ENCODE measurements around the gene PAM16.

Gene PAM16

DNA sequence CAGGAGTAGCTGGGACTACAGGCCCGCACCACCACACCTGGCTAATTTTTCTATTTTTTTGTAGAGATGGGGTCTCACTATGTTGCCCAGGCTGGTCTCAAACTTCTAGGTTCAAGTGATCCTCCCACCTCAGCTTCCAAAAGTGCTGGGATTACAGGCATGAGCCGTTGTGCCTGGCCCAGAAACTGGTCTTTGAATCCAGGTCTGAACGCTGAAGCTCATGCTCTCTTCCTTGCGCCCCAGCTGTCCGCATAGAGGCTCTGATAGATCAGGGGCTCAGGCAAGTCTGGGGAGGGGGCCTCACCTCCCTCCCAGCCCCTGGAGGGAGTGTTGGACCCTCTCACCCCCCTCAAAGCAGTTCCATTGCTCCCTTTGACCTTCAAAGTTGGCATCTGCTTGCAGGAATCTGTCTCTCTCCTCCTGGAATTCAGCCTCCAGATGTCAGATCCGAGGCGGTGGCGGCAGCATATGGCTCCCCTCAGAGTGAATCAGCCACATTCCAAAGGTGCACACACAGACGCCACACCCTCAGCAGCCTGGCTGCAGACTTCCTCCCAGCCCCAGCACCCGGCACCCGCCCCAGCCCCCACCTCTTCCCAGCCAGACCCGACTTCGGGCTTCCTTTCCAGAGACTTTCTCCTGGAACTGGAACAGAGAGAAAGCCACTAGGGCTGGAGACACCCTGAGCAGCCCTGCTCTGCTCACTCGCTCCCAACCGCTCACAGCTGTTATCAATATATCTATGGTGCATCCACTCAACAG is 52.2 kb downstream of the PAM16 start (continued):
- TF ChIP-seq KLF1 (tag by site-specific recombination; IDR thresholded peaks at IDR 0.05) (peak; percentile 82), ZBTB17 (tag by site-specific recombination; IDR thresholded peaks at IDR 0.05) (peak; percentile 66), ZBTB1 (tag by site-specific recombination; IDR thresholded peaks at IDR 0.05) (no peak), OSR2 (tag by site-specific recombination; IDR thresholded peaks at IDR 0.05) (peak; percentile 56), KLF7 (tag by site-specific recombination; IDR thresholded peaks at IDR 0.05; ENCODE audit: borderline replicate concordance) (no peak), HOXC10 (CRISPR knock-in tag; IDR thresholded peaks at IDR 0.05) (no peak), INSM2 (tag by site-specific recombination; IDR thresholded peaks at IDR 0.05) (no peak), KLF17 (tag by site-specific recombination; IDR thresholded peaks at IDR 0.05) (0 out of 2 replicates have a peak, but pooled peaks have one; percentile 37), ZNF350 (tag by site-specific recombination; IDR thresholded peaks at IDR 0.05) (no peak), SALL2 (tag by site-specific recombination; IDR thresholded peaks at IDR 0.05; ENCODE audit: borderline replicate concordance) (no peak), ZFP3 (tag by site-specific recombination; IDR thresholded peaks at IDR 0.05; ENCODE audit: low read depth) (no peak), WT1 (tag by site-specific recombination; IDR thresholded peaks at IDR 0.05) (no peak), ZNF23 (tag by site-specific recombination; IDR thresholded peaks at IDR 0.05; ENCODE audit: borderline replicate concordance) (no peak), ZNF561 (tag by site-specific recombination; IDR thresholded peaks at IDR 0.05; ENCODE audit: borderline replicate concordance) (no peak), ZNF830 (tag by site-specific recombination; IDR thresholded peaks at IDR 0.05; ENCODE audit: low read depth) (no peak), ZNF426 (tag by site-specific recombination; IDR thresholded peaks at IDR 0.05) (no peak), ZNF16 (tag by site-specific recombination; IDR thresholded peaks at IDR 0.05; ENCODE audit: low read depth) (no peak), ZNF792 (tag by site-specific recombination; IDR thresholded peaks at IDR 0.05) (no peak), ZNF626 (tag by site-specific recombination; IDR thresholded peaks at IDR 0.05) (no peak), ZNF510 (tag by site-specific recombination; IDR thresholded peaks at IDR 0.05; ENCODE audit: insufficient replicate concordance) (no peak)
- TF ChIP-seq, protein P1, sequence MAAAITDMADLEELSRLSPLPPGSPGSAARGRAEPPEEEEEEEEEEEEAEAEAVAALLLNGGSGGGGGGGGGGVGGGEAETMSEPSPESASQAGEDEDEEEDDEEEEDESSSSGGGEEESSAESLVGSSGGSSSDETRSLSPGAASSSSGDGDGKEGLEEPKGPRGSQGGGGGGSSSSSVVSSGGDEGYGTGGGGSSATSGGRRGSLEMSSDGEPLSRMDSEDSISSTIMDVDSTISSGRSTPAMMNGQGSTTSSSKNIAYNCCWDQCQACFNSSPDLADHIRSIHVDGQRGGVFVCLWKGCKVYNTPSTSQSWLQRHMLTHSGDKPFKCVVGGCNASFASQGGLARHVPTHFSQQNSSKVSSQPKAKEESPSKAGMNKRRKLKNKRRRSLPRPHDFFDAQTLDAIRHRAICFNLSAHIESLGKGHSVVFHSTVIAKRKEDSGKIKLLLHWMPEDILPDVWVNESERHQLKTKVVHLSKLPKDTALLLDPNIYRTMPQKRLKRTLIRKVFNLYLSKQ (tag by site-specific recombination; IDR thresholded peaks at IDR 0.05; ENCODE audit: borderline replicate concordance) = no peak
- TF ChIP-seq, protein P2, sequence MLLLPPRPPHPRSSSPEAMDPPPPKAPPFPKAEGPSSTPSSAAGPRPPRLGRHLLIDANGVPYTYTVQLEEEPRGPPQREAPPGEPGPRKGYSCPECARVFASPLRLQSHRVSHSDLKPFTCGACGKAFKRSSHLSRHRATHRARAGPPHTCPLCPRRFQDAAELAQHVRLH (tag by site-specific recombination; IDR thresholded peaks at IDR 0.05) = no peak
- TF ChIP-seq, protein P3, sequence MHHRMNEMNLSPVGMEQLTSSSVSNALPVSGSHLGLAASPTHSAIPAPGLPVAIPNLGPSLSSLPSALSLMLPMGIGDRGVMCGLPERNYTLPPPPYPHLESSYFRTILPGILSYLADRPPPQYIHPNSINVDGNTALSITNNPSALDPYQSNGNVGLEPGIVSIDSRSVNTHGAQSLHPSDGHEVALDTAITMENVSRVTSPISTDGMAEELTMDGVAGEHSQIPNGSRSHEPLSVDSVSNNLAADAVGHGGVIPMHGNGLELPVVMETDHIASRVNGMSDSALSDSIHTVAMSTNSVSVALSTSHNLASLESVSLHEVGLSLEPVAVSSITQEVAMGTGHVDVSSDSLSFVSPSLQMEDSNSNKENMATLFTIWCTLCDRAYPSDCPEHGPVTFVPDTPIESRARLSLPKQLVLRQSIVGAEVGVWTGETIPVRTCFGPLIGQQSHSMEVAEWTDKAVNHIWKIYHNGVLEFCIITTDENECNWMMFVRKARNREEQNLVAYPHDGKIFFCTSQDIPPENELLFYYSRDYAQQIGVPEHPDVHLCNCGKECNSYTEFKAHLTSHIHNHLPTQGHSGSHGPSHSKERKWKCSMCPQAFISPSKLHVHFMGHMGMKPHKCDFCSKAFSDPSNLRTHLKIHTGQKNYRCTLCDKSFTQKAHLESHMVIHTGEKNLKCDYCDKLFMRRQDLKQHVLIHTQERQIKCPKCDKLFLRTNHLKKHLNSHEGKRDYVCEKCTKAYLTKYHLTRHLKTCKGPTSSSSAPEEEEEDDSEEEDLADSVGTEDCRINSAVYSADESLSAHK (tag by site-specific recombination; IDR thresholded peaks at IDR 0.05) = no peak
- TF ChIP-seq, protein P4, sequence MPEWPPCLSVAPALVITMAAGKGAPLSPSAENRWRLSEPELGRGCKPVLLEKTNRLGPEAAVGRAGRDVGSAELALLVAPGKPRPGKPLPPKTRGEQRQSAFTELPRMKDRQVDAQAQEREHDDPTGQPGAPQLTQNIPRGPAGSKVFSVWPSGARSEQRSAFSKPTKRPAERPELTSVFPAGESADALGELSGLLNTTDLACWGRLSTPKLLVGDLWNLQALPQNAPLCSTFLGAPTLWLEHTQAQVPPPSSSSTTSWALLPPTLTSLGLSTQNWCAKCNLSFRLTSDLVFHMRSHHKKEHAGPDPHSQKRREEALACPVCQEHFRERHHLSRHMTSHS (tag by site-specific recombination; IDR thresholded peaks at IDR 0.05) = no peak
